Measurements from ENCODE around the gene KIFBP.
"Not testable (repeated sequence)": the region's sequence is repeated elsewhere in the genome, so short reads cannot be mapped to it uniquely, and the experiment has no call there.

The KIFBP gene, protein sequence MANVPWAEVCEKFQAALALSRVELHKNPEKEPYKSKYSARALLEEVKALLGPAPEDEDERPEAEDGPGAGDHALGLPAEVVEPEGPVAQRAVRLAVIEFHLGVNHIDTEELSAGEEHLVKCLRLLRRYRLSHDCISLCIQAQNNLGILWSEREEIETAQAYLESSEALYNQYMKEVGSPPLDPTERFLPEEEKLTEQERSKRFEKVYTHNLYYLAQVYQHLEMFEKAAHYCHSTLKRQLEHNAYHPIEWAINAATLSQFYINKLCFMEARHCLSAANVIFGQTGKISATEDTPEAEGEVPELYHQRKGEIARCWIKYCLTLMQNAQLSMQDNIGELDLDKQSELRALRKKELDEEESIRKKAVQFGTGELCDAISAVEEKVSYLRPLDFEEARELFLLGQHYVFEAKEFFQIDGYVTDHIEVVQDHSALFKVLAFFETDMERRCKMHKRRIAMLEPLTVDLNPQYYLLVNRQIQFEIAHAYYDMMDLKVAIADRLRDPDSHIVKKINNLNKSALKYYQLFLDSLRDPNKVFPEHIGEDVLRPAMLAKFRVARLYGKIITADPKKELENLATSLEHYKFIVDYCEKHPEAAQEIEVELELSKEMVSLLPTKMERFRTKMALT
- long read RNA-seq, transcript KIF1BP-201 (7 exons, 2,544 nt): major isoform, 80 of 82 reads
- long read RNA-seq, partial matches to known transcripts: 0 of 82 reads
- long read RNA-seq, other reads (novel, unspliced or antisense): 1 of 82 reads

DNA sequence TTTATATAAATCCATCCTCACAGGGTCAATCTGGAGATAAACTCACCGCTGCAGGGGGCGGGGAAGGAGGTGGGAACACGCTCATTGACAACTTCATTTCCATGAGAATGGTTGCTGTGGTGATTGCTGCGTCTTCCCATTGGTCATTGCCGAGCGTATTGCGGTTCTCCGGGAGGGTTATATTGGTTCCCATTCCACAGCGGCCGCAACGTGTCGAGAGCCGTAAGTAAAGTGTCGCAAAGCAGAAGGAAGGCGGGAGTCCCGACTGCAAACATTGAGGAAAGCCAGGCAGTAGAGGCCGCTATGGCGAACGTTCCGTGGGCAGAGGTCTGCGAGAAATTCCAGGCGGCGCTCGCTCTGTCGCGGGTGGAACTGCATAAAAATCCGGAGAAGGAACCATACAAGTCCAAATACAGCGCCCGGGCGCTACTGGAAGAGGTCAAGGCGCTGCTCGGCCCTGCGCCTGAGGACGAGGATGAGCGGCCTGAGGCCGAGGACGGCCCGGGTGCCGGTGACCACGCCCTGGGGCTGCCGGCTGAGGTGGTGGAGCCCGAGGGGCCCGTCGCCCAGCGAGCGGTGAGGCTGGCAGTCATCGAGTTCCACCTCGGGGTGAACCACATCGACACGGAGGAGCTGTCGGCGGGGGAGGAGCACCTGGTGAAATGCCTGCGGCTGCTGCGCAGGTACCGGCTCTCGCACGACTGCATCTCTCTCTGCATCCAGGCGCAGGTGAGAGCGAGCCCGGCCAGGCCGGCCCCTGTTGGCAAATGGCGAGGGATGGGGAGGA, at the start of gene KIFBP:
TSS of gene KIFBP (plus strand) at position 274 of the 787 bp plus-strand sequence. CDS start at position 304, 30 bp downstream.
- no peaks in the 10 kb centered on the region for H3K27me3 ChIP-seq (ENCODE audit: insufficient read depth, poor library complexity, severe bottlenecking)
- peak; percentile 97 to 98 for DNase-seq (ENCODE audit: low read depth in 1 of 2, low spot score in 1 of 2)
- H3K4me3 ChIP-seq (replicated peaks; ENCODE audit: insufficient read depth, low read length): peak within 1 kb of the TSS; percentile 95
- H3K27ac ChIP-seq (replicated peaks): peak within 1 kb of the TSS; percentile 77
- 0 out of 2 replicates have a peak, but pooled peaks have one; percentile 27 for TF ChIP-seq POLR2AphosphoS5 (IDR thresholded peaks at IDR 0.05; ENCODE audit: low read depth)
- TF ChIP-seq SPI1 (IDR thresholded peaks at IDR 0.05; ENCODE audit: borderline replicate concordance, low read depth): peak; percentile 1; the same call in 1 of the 2 replicates
- no peak for TF ChIP-seq GABPA (IDR thresholded peaks at IDR 0.05; ENCODE audit: low read depth)
- TF ChIP-seq, protein P1, sequence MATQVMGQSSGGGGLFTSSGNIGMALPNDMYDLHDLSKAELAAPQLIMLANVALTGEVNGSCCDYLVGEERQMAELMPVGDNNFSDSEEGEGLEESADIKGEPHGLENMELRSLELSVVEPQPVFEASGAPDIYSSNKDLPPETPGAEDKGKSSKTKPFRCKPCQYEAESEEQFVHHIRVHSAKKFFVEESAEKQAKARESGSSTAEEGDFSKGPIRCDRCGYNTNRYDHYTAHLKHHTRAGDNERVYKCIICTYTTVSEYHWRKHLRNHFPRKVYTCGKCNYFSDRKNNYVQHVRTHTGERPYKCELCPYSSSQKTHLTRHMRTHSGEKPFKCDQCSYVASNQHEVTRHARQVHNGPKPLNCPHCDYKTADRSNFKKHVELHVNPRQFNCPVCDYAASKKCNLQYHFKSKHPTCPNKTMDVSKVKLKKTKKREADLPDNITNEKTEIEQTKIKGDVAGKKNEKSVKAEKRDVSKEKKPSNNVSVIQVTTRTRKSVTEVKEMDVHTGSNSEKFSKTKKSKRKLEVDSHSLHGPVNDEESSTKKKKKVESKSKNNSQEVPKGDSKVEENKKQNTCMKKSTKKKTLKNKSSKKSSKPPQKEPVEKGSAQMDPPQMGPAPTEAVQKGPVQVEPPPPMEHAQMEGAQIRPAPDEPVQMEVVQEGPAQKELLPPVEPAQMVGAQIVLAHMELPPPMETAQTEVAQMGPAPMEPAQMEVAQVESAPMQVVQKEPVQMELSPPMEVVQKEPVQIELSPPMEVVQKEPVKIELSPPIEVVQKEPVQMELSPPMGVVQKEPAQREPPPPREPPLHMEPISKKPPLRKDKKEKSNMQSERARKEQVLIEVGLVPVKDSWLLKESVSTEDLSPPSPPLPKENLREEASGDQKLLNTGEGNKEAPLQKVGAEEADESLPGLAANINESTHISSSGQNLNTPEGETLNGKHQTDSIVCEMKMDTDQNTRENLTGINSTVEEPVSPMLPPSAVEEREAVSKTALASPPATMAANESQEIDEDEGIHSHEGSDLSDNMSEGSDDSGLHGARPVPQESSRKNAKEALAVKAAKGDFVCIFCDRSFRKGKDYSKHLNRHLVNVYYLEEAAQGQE (IDR thresholded peaks at IDR 0.05; ENCODE audit: insufficient replicate concordance, low read depth): no peak
- TF ChIP-seq, protein P2, sequence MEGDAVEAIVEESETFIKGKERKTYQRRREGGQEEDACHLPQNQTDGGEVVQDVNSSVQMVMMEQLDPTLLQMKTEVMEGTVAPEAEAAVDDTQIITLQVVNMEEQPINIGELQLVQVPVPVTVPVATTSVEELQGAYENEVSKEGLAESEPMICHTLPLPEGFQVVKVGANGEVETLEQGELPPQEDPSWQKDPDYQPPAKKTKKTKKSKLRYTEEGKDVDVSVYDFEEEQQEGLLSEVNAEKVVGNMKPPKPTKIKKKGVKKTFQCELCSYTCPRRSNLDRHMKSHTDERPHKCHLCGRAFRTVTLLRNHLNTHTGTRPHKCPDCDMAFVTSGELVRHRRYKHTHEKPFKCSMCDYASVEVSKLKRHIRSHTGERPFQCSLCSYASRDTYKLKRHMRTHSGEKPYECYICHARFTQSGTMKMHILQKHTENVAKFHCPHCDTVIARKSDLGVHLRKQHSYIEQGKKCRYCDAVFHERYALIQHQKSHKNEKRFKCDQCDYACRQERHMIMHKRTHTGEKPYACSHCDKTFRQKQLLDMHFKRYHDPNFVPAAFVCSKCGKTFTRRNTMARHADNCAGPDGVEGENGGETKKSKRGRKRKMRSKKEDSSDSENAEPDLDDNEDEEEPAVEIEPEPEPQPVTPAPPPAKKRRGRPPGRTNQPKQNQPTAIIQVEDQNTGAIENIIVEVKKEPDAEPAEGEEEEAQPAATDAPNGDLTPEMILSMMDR (IDR thresholded peaks at IDR 0.05; ENCODE audit: insufficient read depth, low read length): peak; percentile 17

DNA sequence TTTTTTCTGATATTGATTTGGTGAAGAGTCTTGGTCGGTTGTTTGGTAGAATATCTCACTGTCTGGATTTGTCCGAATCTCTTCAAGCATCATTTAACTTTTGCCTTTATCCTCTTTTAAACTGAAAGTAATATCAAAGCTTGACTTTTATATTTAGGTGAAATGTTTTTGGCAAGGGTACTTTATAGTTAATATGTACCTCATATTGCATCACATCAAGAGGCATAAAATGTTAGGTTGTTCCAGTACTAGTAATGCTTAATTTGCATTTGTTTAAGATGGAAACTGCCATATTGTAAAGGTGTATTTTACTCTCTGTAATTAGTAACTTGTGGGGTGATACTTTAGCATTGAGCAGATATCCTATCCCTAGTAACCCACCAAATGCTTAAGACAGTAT, 49.7 kb upstream of the KIFBP start:
- DNase-seq (ENCODE audit: low read depth in 1 of 2, low spot score in 1 of 2): no peak
- no peaks in the 10 kb centered on the region for H3K27me3 ChIP-seq (ENCODE audit: insufficient read depth, poor library complexity, severe bottlenecking)
- TF ChIP-seq GABPA (IDR thresholded peaks at IDR 0.05; ENCODE audit: low read depth) (no peak), POLR2AphosphoS5 (IDR thresholded peaks at IDR 0.05; ENCODE audit: low read depth) (no peak), SPI1 (IDR thresholded peaks at IDR 0.05; ENCODE audit: borderline replicate concordance, low read depth) (no peak)
- TF ChIP-seq, protein P1 (IDR thresholded peaks at IDR 0.05; ENCODE audit: insufficient replicate concordance, low read depth): no peak
- TF ChIP-seq, protein P2 (IDR thresholded peaks at IDR 0.05; ENCODE audit: insufficient read depth, low read length): no peak

DNA sequence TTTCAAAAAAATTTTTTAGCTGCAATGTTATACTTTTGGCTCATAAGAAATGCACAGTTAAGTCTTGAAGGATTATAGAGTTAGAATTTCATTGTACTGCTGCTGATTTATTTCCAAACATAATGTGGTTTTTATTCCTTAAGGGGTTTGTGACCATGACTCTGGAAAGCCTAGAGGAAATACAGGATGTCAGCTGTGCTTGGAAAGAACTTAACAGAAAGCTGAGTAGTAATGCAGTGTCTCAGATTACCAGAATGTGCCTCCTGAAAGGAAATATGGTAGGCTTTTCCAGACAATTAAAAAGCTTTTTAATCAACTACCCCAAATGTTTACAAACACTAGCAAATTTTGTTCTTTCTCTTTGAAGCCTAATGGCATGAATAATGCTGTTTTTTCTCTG, 47.7 kb upstream of the KIFBP start:
- H3K27ac ChIP-seq (replicated peaks); H3K4me3 ChIP-seq (replicated peaks; ENCODE audit: insufficient read depth, low read length); DNase-seq (ENCODE audit: low read depth in 1 of 2, low spot score in 1 of 2); H3K27me3 ChIP-seq (ENCODE audit: insufficient read depth, poor library complexity, severe bottlenecking): not testable (repeated sequence)

More for the DNA sequence above, 49.7 kb upstream of the KIFBP start:
- H3K27ac ChIP-seq (replicated peaks): no peak overlapping the region
- no peak overlapping the region for H3K4me3 ChIP-seq (replicated peaks; ENCODE audit: insufficient read depth, low read length)
